Gastroesophageal sphincter (tissue), 2 donors: ENCODE data around the gene PINK1.

ENCODE experiments used
- EP300 ChIP-seq: sonication (generic); formaldehyde crosslinking; IDR thresholded peaks from one replicate; pipeline ENCODE4 v1.6.1; 2017; ENCODE audit warnings: antibody characterized with exemption, mild to moderate bottlenecking
- POLR2A ChIP-seq, 2 donors: fragments of 450-650 bp; IDR thresholded peaks; one replicate each; pipeline ENCODE4 v1.6.1; 2017; ENCODE audit warnings: antibody characterized with exemption in 2 of 2, mild to moderate bottlenecking in 2 of 2, moderate library complexity in 1 of 2
- POLR2AphosphoS5 ChIP-seq: sonication (generic); formaldehyde crosslinking; IDR thresholded peaks from one replicate; pipeline ENCODE4 v1.6.1; 2017; ENCODE audit warnings: antibody characterized with exemption

- TF ChIP-seq EP300 (no peak), POLR2A (IDR thresholded peaks at IDR 0.05) (no peak), POLR2AphosphoS5 (no peak)
These were observed 6.7 kb upstream of the PINK1 start for GRCh38 chr1:20626524-20626923.
